ENCODE data around the gene EN2. TPM values are rescaled to one million over a fixed set of nuclear protein-coding genes. Genes with fewer than 3 reads are reported as not detected.

The EN2 gene
- total and polyA plus RNA-seq, 10 of the 15 experiments (the other 5 are each of a cell fraction or from before 2014, with no cell fraction given), result not detected

DNA sequence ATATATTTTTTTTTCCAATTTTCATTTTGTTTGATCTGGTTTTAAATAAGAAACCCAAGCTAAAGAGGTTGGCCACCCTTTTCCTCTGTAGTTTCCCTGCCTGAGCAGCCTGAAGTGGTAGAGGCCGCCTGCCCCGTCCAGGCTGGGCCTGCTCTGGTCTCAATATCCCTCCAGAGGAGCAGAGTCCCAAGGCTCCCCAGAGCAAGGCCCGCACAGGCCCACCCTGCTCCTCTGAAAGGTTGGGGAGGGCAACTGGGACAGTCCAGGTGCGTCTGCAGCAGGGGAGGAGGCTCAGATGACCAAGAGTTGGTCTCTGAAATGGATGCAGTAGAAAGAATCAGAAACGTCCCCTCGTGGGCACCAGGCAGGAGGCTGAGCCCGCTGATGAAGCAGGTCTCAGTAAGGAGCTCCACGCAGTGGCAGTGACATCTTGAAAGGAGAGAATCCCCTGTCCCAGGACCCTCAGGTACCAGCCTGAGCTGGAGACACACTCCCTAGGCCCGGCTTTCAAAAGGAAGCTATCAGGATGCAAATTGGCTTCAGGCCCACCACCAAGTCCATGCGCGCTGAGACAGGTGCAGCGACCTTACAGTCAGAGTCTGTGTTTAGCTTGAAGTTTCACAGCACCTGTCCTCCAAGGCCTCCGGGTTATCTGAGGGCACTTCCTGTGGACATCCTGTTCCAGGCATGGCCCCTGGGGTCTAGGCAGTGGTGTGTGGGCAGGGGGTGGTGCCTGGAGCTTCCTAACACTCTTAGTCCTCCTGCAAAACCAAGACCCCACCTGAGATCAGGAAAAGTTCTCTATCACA lies 37.7 kb downstream of the EN2 start:
- Histone ChIP-seq H3K4me2 (ENCODE audit: control insufficient read depth, insufficient read depth) (no peak overlapping the region), H3K4me3 (no peak overlapping the region), H3K4me1 (ENCODE audit: control insufficient read depth, insufficient read depth, low read length) (peaks cover 2% of the 10 kb centered on the region; the same call in 1 of the 2 replicates), H3K36me3 (ENCODE audit: control insufficient read depth in 2 of 2, insufficient read depth in 2 of 2, low read length in 1 of 2) (no peaks in the 10 kb centered on the region), H4K20me1 (ENCODE audit: control insufficient read depth, insufficient read depth) (no peaks in the 10 kb centered on the region), H3K79me2 (ENCODE audit: control insufficient read depth, insufficient read depth, low read length) (no peaks in the 10 kb centered on the region), H3K9ac (ENCODE audit: control insufficient read depth, insufficient read depth, low read length) (no peak overlapping the region), H3K27me3 (replicated peaks in 1 of 2; ENCODE audit: control insufficient read depth in 2 of 2, insufficient read depth in 2 of 2, low read length in 1 of 2) (no peaks in the 10 kb centered on the region), H2AFZ (ENCODE audit: control insufficient read depth, low read depth, low read length) (no peak overlapping the region), H3K27ac (ENCODE audit: control insufficient read depth, insufficient read depth) (no peak overlapping the region), H3K9me3 (replicated peaks; ENCODE audit: control insufficient read depth, insufficient read depth, low read length) (no peaks in the 10 kb centered on the region; the same call in 2 of the 3 replicates)
- CTCF ChIA-PET, result no interaction called here
- ATAC-seq (no peak), DNase-seq (ENCODE audit: low read depth, low spot score) (no peak), FAIRE-seq (no peak)
- no TSS peak for BruUV-seq (replicated peaks)
- WGBS (ENCODE audit: insufficient coverage, insufficient replicate concordance, low lambda C conversion rate, missing lambda C conversion rate), result 44% methylated on average over 13 of the region's 13 CpGs
- SMC1A ChIA-PET (ENCODE audit: uncharacterized antibody, unreplicated experiment), result no interaction called here
- POLR2A ChIA-PET, result no interaction called here
- TF ChIP-seq SMC3 (IDR thresholded peaks at IDR 0.05; ENCODE audit: borderline replicate concordance, low read length) (no peak), HDGF (IDR thresholded peaks at IDR 0.05) (no peak)
- intact Hi-C loops (cut with micrococcal nuclease; ENCODE audit: unreplicated experiment), result no loop called here
- RAD21 ChIA-PET (ENCODE audit: unreplicated experiment), result no interaction called here
- in situ Hi-C loops (cut with MboI), result no loop called here

DNA sequence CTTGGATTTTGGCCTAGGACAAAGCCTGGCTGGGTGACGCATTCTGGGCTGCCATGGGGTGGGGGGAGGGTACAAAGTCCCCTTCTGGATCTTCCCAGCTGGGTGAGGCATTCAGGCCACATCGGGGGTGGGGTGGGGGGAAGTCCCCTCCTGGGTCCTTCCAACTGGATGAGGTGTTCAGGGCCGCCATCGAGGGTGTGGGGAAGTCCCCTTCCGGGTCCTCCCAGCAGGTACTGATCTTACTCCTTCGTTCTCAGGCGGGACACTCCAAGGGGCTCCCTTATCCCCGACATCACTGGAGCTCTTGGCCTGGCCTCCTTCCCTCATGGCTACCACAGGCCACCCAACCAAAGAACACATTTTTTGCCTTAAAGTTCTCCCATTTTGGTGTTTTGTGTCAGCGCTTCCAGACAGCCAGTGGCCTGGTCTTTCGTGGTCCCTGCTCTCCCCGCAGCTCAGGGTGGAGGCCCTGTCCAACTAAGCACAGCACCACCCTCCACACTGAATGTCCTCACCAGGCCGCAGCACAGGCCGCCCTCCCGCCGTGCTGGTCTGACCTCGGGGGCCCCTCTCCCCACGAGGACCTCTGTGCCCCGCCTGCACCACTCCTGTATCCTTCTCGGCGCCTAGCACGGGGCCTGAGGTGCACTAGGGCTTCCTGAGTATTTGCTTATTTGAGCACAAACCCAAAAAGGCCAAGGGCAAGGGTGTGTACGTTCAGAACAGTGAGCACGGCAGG lies 38.5 kb downstream of the EN2 start:
- H3K9ac ChIP-seq (ENCODE audit: control insufficient read depth, insufficient read depth, low read length), result no peak overlapping the region
- BruUV-seq (replicated peaks), result no TSS peak
- H3K27ac ChIP-seq (ENCODE audit: control insufficient read depth, insufficient read depth), result no peak overlapping the region
- no peaks in the 10 kb centered on the region for H3K79me2 ChIP-seq (ENCODE audit: control insufficient read depth, insufficient read depth, low read length)
- H3K36me3 ChIP-seq (ENCODE audit: control insufficient read depth in 2 of 2, insufficient read depth in 2 of 2, low read length in 1 of 2), result no peaks in the 10 kb centered on the region
- no peaks in the 10 kb centered on the region; the same call in 2 of the 3 replicates for H3K9me3 ChIP-seq (replicated peaks; ENCODE audit: control insufficient read depth, insufficient read depth, low read length)
- ChIA-PET SMC1A (ENCODE audit: uncharacterized antibody, unreplicated experiment) (no interaction called here), POLR2A (no interaction called here), RAD21 (ENCODE audit: unreplicated experiment) (no interaction called here), CTCF (no interaction called here)
- intact Hi-C loops (cut with micrococcal nuclease; ENCODE audit: unreplicated experiment), result no loop called here
- FAIRE-seq (no peak), DNase-seq (ENCODE audit: low read depth, low spot score) (no peak), ATAC-seq (no peak)
- H3K4me1 ChIP-seq (ENCODE audit: control insufficient read depth, insufficient read depth, low read length), result no peaks in the 10 kb centered on the region
- H4K20me1 ChIP-seq (ENCODE audit: control insufficient read depth, insufficient read depth), result no peaks in the 10 kb centered on the region
- H3K27me3 ChIP-seq (replicated peaks in 1 of 2; ENCODE audit: control insufficient read depth in 2 of 2, insufficient read depth in 2 of 2, low read length in 1 of 2), result 0 out of 4 replicates have a peak, but pooled peaks cover 0 to 5% of the 10 kb centered on the region in 2 experiments
- 52% methylated on average over 23 of the region's 23 CpGs for WGBS (ENCODE audit: insufficient coverage, insufficient replicate concordance, low lambda C conversion rate, missing lambda C conversion rate)
- TF ChIP-seq MXI1 (IDR thresholded peaks at IDR 0.05; ENCODE audit: low read depth, low read length) (no peak), STAT3 (IDR thresholded peaks at IDR 0.05; ENCODE audit: low read depth, low read length) (no peak), SIN3A (IDR thresholded peaks at IDR 0.05; ENCODE audit: low read depth, low read length) (no peak)
- no peak overlapping the region for H3K4me3 ChIP-seq
- no peak overlapping the region for H3K4me2 ChIP-seq (ENCODE audit: control insufficient read depth, insufficient read depth)
- H2AFZ ChIP-seq (ENCODE audit: control insufficient read depth, low read depth, low read length), result no peak overlapping the region
- in situ Hi-C loops (cut with MboI), result no loop called here
